ENCODE results near the gene PPP6R2. TPM values are rescaled to one million over a fixed set of nuclear protein-coding genes. Genes with fewer than 3 reads are reported as not detected.

The PPP6R2 gene
- total and polyA plus RNA-seq, 2 of the 8 experiments (the other 6 are each of a cell fraction or from before 2014, with no cell fraction given): 25.0 to 32.2 TPM

DNA sequence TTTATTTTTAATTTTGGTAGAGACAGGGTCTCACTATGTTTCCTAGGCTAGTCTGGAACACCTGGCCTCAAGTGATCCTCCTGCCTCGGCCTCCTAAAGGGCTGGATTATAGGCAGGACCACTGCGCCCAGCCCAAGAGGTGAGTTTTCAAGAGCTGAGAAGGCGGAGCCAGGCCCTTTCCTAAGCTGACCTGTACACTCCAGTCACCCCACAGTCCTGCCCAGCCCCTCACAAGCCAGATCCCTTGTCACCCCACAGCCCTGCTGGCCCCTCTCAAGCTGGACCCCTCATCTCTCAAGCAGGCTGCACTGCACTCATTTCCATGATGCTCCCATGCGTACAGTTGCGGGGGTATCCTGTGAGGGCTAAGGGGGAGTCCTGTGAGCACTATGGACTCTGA is 19.2 kb upstream of the PPP6R2 start:
- WGBS, 2 experiments (ENCODE audit: extremely low coverage in 1 of 2, insufficient coverage in 1 of 2, insufficient read length in 1 of 2, insufficient replicate concordance in 2 of 2, low coverage in 1 of 2, low lambda C conversion rate in 2 of 2, missing lambda C conversion rate in 1 of 2): 90% methylated on average over 5 of the region's 5 CpGs; no CpG with 5 or more reads in 1 of the 2 experiments
- Histone ChIP-seq H3K4me2 (ENCODE audit: insufficient read depth in 1 of 2, low read depth in 2 of 2, low read length in 2 of 2) (no peak overlapping the region), H3K23me2 (ENCODE audit: low read depth, low read length) (peaks cover 10% of the 10 kb centered on the region; the same call in 1 of the 2 replicates), H3K36me3 (ENCODE audit: control insufficient read depth in 2 of 4, insufficient read depth in 4 of 4, low read length in 3 of 4) (no peaks in the 10 kb centered on the region), H3K27me3 (replicated peaks in 1 of 4; ENCODE audit: control insufficient read depth in 3 of 4, extremely low read depth in 1 of 4, insufficient read depth in 3 of 4, low read length in 3 of 4) (peaks cover 1 to 13% (median 12%) of the 10 kb centered on the region in 4 experiments; a peak in 6 of 7 replicates), H4K91ac (replicated peaks; ENCODE audit: insufficient read length, low read length) (no peak overlapping the region), H3K4ac (replicated peaks; ENCODE audit: insufficient read length, low read depth, low read length) (no peak overlapping the region), H2BK120ac (replicated peaks; ENCODE audit: low read depth, low read length) (no peak overlapping the region), H3K79me1 (ENCODE audit: low read depth, low read length) (no peaks in the 10 kb centered on the region), H3K18ac (ENCODE audit: extremely low read depth, low read length) (no peak overlapping the region), H3K23ac (ENCODE audit: insufficient read length) (no peak overlapping the region), H2BK15ac (ENCODE audit: low read length) (no peak overlapping the region), H2AK5ac (ENCODE audit: low read depth, low read length) (no peak overlapping the region), H3K9ac (replicated peaks in 1 of 4; ENCODE audit: extremely low read depth in 1 of 4, low read depth in 3 of 4, low read length in 3 of 4) (no peak overlapping the region), H2BK20ac (ENCODE audit: low read length) (no peak overlapping the region), H2BK12ac (ENCODE audit: low read depth, low read length) (no peak overlapping the region), H4K5ac (ENCODE audit: insufficient read length, low read depth, low read length) (no peak overlapping the region), H3K4me1 (replicated peaks in 1 of 4; ENCODE audit: control insufficient read depth in 3 of 4, insufficient read depth in 4 of 4, low read length in 3 of 4) (peaks cover 0 to 8% (median 2%) of the 10 kb centered on the region in 4 experiments; a peak in 4 of 7 replicates), H3K27ac (ENCODE audit: low read depth, low read length) (no peak overlapping the region), H2BK5ac (ENCODE audit: low read depth, low read length) (no peak overlapping the region), H3K14ac (ENCODE audit: insufficient read length) (no peak overlapping the region), H3K9me3 (ENCODE audit: insufficient read depth in 2 of 2, low read depth in 1 of 2, low read length in 1 of 2) (no peaks in the 10 kb centered on the region), H4K20me1 (replicated peaks in 1 of 2; ENCODE audit: control insufficient read depth in 1 of 2, insufficient read depth in 2 of 2, low read length in 2 of 2) (no peaks in the 10 kb centered on the region), H3K56ac (replicated peaks; ENCODE audit: insufficient read length, low read depth, low read length) (no peak overlapping the region), H4K8ac (ENCODE audit: extremely low read depth, insufficient read depth, low read length) (no peak overlapping the region), H3K79me2 (ENCODE audit: control insufficient read depth in 1 of 2, insufficient read depth in 2 of 2, low read length in 2 of 2) (no peaks in the 10 kb centered on the region), H3K4me3 (ENCODE audit: extremely low read depth in 1 of 4, insufficient read depth in 2 of 4, low read depth in 3 of 4, low read length in 4 of 4) (no peak overlapping the region), H2AFZ (ENCODE audit: low read length) (no peak overlapping the region)
- DNase-seq (ENCODE audit: low read depth in 1 of 2, low spot score in 2 of 2): no peak
- TF ChIP-seq POLR2AphosphoS5 (IDR thresholded peaks at IDR 0.05; ENCODE audit: low read depth, low read length) (no peak), POU5F1 (IDR thresholded peaks at IDR 0.05; ENCODE audit: low read depth, low read length) (no peak), TBP (IDR thresholded peaks at IDR 0.05; ENCODE audit: low read depth, low read length) (no peak), RBBP5 (IDR thresholded peaks at IDR 0.05; ENCODE audit: borderline replicate concordance, low read depth, low read length) (no peak), SP4 (IDR thresholded peaks at IDR 0.05; ENCODE audit: low read length) (no peak), SP2 (IDR thresholded peaks at IDR 0.05; ENCODE audit: low read length) (no peak), CBX8 (IDR thresholded peaks at IDR 0.05; ENCODE audit: borderline replicate concordance, low read depth, low read length) (no peak), YY1 (IDR thresholded peaks at IDR 0.05; ENCODE audit: low read depth, low read length) (no peak), KDM1A (IDR thresholded peaks at IDR 0.05; ENCODE audit: borderline replicate concordance, low read length) (no peak), GABPA (IDR thresholded peaks at IDR 0.05; ENCODE audit: borderline replicate concordance, insufficient read depth, low read length) (no peak), KDM5A (IDR thresholded peaks at IDR 0.05; ENCODE audit: low read length) (no peak), CEBPB (IDR thresholded peaks at IDR 0.05; ENCODE audit: low read depth, low read length) (no peak)
- FAIRE-seq: no peak
- ChIA-PET POLR2A (ENCODE audit: partially characterized antibody) (interaction anchor here (2.0 kb wide), 1 partner anchor 17 kb away, joined by 7 read pairs; no protein-coding TSS in a partner anchor), CTCF (ENCODE audit: partially characterized antibody) (interaction anchor here (0.6 to 2.2 kb wide), 8 partner anchors 17 to 56 kb away, joined by 3 to 9 read pairs (median 4); no protein-coding TSS in a partner anchor)
